ENCODE data around the gene UNC93B1. TPM values are rescaled to one million over a fixed set of nuclear protein-coding genes. Genes with fewer than 3 reads are reported as not detected.

UNC93B1 gene
- total and polyA plus RNA-seq, 2 of the 13 experiments (the other 11 are each of a cell fraction or from before 2014, with no cell fraction given): 8.8 to 18.9 TPM

- TF ChIP-seq ZNF609 (CRISPR knock-in tag; IDR thresholded peaks at IDR 0.05; ENCODE audit: borderline replicate concordance) (peak; percentile 95), FOXK1 (CRISPR knock-in tag; IDR thresholded peaks at IDR 0.05; ENCODE audit: borderline replicate concordance, low read depth) (0 out of 2 replicates have a peak, but pooled peaks have one; percentile 39), NR2F6 (IDR thresholded peaks at IDR 0.05) (peak; percentile 97), NR2F6 (CRISPR knock-in tag; IDR thresholded peaks at IDR 0.05) (peak; percentile 100), ATF1 (CRISPR knock-in tag; IDR thresholded peaks at IDR 0.05) (peak; percentile 65; the same call in 1 of the 2 replicates), ZSCAN21 (CRISPR knock-in tag; IDR thresholded peaks at IDR 0.05; ENCODE audit: borderline replicate concordance) (peak; percentile 80), ZNF547 (CRISPR knock-in tag; IDR thresholded peaks at IDR 0.05) (peak; percentile 49; the same call in 1 of the 2 replicates), PBX3 (CRISPR knock-in tag; IDR thresholded peaks at IDR 0.05; ENCODE audit: borderline replicate concordance) (no peak), FOXJ3 (CRISPR knock-in tag; IDR thresholded peaks at IDR 0.05; ENCODE audit: borderline replicate concordance) (peak; percentile 81), RBAK (CRISPR knock-in tag; IDR thresholded peaks at IDR 0.05) (0 out of 2 replicates have a peak, but pooled peaks have one; percentile 23), ZNF724P (CRISPR knock-in tag; IDR thresholded peaks at IDR 0.05; ENCODE audit: borderline replicate concordance) (peak; percentile 28; the same call in 1 of the 2 replicates), ZNF276 (CRISPR knock-in tag; IDR thresholded peaks at IDR 0.05; ENCODE audit: low read depth) (peak; percentile 49; the same call in 1 of the 2 replicates), REST (IDR thresholded peaks at IDR 0.05; ENCODE audit: borderline replicate concordance in 1 of 2, low read depth in 1 of 2, low read length in 2 of 2) (peak in 1 of 2 experiments; percentile 58; a peak in 1 of 4 replicates), ARID3A (IDR thresholded peaks at IDR 0.05; ENCODE audit: low read depth, low read length) (no peak), ZNF737 (CRISPR knock-in tag; IDR thresholded peaks at IDR 0.05; ENCODE audit: borderline replicate concordance) (no peak), ZNF124 (CRISPR knock-in tag; IDR thresholded peaks at IDR 0.05) (peak; percentile 92)
Observed at GRCh38 chr11:68038226-68038717, 34.4 kb upstream of the UNC93B1 start (continued).
